WTC11 (cell line): Measurements from ENCODE around the gene ETV6. TPM values are rescaled to one million over a fixed set of nuclear protein-coding genes. Genes with fewer than 3 reads are reported as not detected.

Experiments used
- ATAC-seq: fragments of 200-7000 bp; cut with Tn5 transposase; 2 replicates; pipeline ENCODE4 v1.10.0; 2021; ENCODE audit warnings: mild to moderate bottlenecking, moderate library complexity
- CTCF ChIA-PET: fragments of 300-600 bp; sonication (Branson Sonifier 250); formaldehyde crosslinking; loops from one replicate; lab custom pipeline; 2021; ENCODE audit warnings: antibody characterized with exemption; lab: Charles Lee
- POLR2A ChIA-PET: fragments of 350-600 bp; sonication (Branson Sonifier 250); formaldehyde crosslinking; loops from one replicate; lab custom pipeline; 2021; ENCODE audit warnings: antibody characterized with exemption; lab: Charles Lee
- DNase-seq: peaks from one replicate; pipeline ENCODE4 v3.0.0; 2021; ENCODE audit warnings: low spot score
- H3K27ac Mint-ChIP-seq: 2 replicates; pipeline ENCODE4 v1.8.0; 2021; ENCODE audit warnings: mixed read lengths
- H3K27me3 Mint-ChIP-seq: 2 replicates; pipeline ENCODE4 v1.8.0; 2021; ENCODE audit warnings: low read depth, mild to moderate bottlenecking, moderate library complexity, mixed read lengths
- H3K36me3 Mint-ChIP-seq: 2 replicates; pipeline ENCODE4 v1.8.0; 2021; ENCODE audit warnings: mixed read lengths
- H3K4me1 Mint-ChIP-seq: 2 replicates; pipeline ENCODE4 v1.8.0; 2022; ENCODE audit warnings: mixed read lengths
- H3K4me3 Mint-ChIP-seq: 2 replicates; pipeline ENCODE4 v1.8.0; 2021; ENCODE audit warnings: mild to moderate bottlenecking, moderate library complexity, mixed read lengths
- H3K9me3 Mint-ChIP-seq: 2 replicates; pipeline ENCODE4 v1.8.0; 2021; ENCODE audit warnings: mixed read lengths
- ARID4B ChIP-seq: sonication (generic); formaldehyde crosslinking; IDR thresholded peaks from 2 replicates; pipeline ENCODE4 v1.8.0; 2023; ENCODE audit warnings: missing genetic modification reagents, mild to moderate bottlenecking, borderline replicate concordance
- CBFB ChIP-seq: sonication (generic); formaldehyde crosslinking; IDR thresholded peaks from 2 replicates; pipeline ENCODE4 v1.8.1; 2022; ENCODE audit warnings: mild to moderate bottlenecking, low read depth, missing genetic modification reagents
- CREM ChIP-seq: sonication (generic); formaldehyde crosslinking; IDR thresholded peaks from 2 replicates; pipeline ENCODE4 v1.8.1; 2022; ENCODE audit warnings: mild to moderate bottlenecking, missing genetic modification reagents, moderate library complexity
- E2F4 ChIP-seq: sonication (generic); formaldehyde crosslinking; IDR thresholded peaks from 2 replicates; pipeline ENCODE4 v1.8.1; 2022; ENCODE audit warnings: low read depth, mild to moderate bottlenecking, moderate library complexity, missing genetic modification reagents, borderline replicate concordance
- FOXK1 ChIP-seq: sonication (generic); formaldehyde crosslinking; IDR thresholded peaks from 2 replicates; pipeline ENCODE4 v1.8.0; 2022; ENCODE audit warnings: mild to moderate bottlenecking, moderate library complexity, missing genetic modification reagents
- HMGA2 ChIP-seq: fragments of 250-450 bp; sonication (Bioruptor Pico); IDR thresholded peaks from 2 replicates; pipeline ENCODE4 v1.4.0; 2021; ENCODE audit warnings: mild to moderate bottlenecking, moderate library complexity
- NR3C1 ChIP-seq: sonication (generic); formaldehyde crosslinking; conservative IDR thresholded peaks from 2 replicates; pipeline ENCODE4 v1.8.1; 2023; ENCODE audit warnings: low read depth, mild to moderate bottlenecking, missing genetic modification reagents
- PRRX2 ChIP-seq: fragments of 250-450 bp; sonication (Bioruptor Pico); IDR thresholded peaks from 2 replicates; pipeline ENCODE4 v1.8.0; 2021; ENCODE audit warnings: mild to moderate bottlenecking
- SOX15 ChIP-seq: fragments of 250-450 bp; sonication (Bioruptor Pico); IDR thresholded peaks from 2 replicates; pipeline ENCODE4 v1.9.0; 2021; ENCODE audit warnings: mild to moderate bottlenecking
- TEAD1 ChIP-seq: sonication (generic); formaldehyde crosslinking; IDR thresholded peaks from 2 replicates; pipeline ENCODE4 v1.8.0; 2022; ENCODE audit warnings: mild to moderate bottlenecking, missing genetic modification reagents
- TEAD4 ChIP-seq: sonication (generic); formaldehyde crosslinking; IDR thresholded peaks from 2 replicates; pipeline ENCODE4 v1.8.0; 2022; ENCODE audit warnings: mild to moderate bottlenecking, missing genetic modification reagents
- ZNF532 ChIP-seq: fragments of 250-450 bp; sonication (Bioruptor Pico); IDR thresholded peaks from 2 replicates; pipeline ENCODE4 v1.9.0; 2021; ENCODE audit warnings: mild to moderate bottlenecking, borderline replicate concordance
- total RNA-seq: library from RNA; stranded (reverse); gene quantifications from 3 replicates; pipeline ENCODE4 v1.2.3, GENCODE V29; 2021
- TF ChIP-seq, protein P1 (sequence below): fragments of 250-450 bp; sonication (Bioruptor Pico); IDR thresholded peaks from 2 replicates; pipeline ENCODE4 v1.9.0; 2021; ENCODE audit warnings: moderate library complexity, mild to moderate bottlenecking, inconsistent platforms, borderline replicate concordance
- TF ChIP-seq, protein P2 (sequence below): fragments of 250-450 bp; sonication (Bioruptor Pico); IDR thresholded peaks from 2 replicates; pipeline ENCODE4 v1.9.0; 2021; ENCODE audit warnings: mild to moderate bottlenecking
- TF ChIP-seq, protein P3 (sequence below): sonication (generic); formaldehyde crosslinking; IDR thresholded peaks from 2 replicates; pipeline ENCODE4 v1.8.1; 2022; ENCODE audit warnings: mild to moderate bottlenecking, moderate library complexity, missing genetic modification reagents
- TF ChIP-seq, protein P4 (sequence below): sonication (generic); formaldehyde crosslinking; IDR thresholded peaks from 2 replicates; pipeline ENCODE4 v1.8.0; 2023; ENCODE audit warnings: missing genetic modification reagents
- TF ChIP-seq, protein P5 (sequence below): sonication (generic); formaldehyde crosslinking; IDR thresholded peaks from 2 replicates; pipeline ENCODE4 v1.8.0; 2022; ENCODE audit warnings: missing genetic modification reagents

The ETV6 gene
- total RNA-seq, 1 experiment from 2014 or later, result 23.5 TPM

DNA sequence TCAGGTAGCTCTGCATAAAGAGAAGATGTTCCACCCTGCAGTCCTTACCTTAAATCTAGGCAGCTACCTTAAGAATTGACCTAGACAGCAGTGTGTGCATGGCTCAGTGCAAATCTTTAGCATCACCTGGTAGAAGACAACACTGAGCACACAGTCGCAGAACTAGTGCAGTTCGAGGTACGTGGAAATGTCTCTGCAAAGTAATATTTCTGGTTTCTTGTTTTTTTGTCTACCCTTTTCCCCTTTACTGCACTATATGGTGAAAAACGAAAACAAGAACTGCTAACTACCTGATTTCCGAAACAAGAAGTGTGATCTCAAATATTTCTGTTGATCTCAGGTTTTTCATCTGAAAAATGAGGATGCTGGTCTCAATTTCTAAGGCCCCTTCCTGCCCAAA, 82.5 kb downstream of the ETV6 start:
- TF ChIP-seq, protein P1, sequence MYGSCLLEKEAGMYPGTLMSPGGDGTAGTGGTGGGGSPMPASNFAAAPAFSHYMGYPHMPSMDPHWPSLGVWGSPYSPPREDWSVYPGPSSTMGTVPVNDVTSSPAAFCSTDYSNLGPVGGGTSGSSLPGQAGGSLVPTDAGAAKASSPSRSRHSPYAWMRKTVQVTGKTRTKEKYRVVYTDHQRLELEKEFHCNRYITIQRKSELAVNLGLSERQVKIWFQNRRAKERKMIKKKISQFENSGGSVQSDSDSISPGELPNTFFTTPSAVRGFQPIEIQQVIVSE (CRISPR knock-in tag), result no peak
- TF ChIP-seq TEAD1 (CRISPR knock-in tag) (no peak), CBFB (CRISPR knock-in tag) (no peak), PRRX2 (CRISPR knock-in tag) (no peak), HMGA2 (CRISPR knock-in tag) (no peak), NR3C1 (no peak), TEAD4 (no peak), CREM (CRISPR knock-in tag) (no peak), ARID4B (CRISPR knock-in tag) (no peak), FOXK1 (CRISPR knock-in tag) (no peak), SOX15 (no peak), E2F4 (CRISPR knock-in tag) (no peak), ZNF532 (CRISPR knock-in tag) (no peak)
- TF ChIP-seq, protein P2, sequence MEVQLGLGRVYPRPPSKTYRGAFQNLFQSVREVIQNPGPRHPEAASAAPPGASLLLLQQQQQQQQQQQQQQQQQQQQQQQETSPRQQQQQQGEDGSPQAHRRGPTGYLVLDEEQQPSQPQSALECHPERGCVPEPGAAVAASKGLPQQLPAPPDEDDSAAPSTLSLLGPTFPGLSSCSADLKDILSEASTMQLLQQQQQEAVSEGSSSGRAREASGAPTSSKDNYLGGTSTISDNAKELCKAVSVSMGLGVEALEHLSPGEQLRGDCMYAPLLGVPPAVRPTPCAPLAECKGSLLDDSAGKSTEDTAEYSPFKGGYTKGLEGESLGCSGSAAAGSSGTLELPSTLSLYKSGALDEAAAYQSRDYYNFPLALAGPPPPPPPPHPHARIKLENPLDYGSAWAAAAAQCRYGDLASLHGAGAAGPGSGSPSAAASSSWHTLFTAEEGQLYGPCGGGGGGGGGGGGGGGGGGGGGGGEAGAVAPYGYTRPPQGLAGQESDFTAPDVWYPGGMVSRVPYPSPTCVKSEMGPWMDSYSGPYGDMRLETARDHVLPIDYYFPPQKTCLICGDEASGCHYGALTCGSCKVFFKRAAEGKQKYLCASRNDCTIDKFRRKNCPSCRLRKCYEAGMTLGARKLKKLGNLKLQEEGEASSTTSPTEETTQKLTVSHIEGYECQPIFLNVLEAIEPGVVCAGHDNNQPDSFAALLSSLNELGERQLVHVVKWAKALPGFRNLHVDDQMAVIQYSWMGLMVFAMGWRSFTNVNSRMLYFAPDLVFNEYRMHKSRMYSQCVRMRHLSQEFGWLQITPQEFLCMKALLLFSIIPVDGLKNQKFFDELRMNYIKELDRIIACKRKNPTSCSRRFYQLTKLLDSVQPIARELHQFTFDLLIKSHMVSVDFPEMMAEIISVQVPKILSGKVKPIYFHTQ, result no peak
- TF ChIP-seq, protein P3, sequence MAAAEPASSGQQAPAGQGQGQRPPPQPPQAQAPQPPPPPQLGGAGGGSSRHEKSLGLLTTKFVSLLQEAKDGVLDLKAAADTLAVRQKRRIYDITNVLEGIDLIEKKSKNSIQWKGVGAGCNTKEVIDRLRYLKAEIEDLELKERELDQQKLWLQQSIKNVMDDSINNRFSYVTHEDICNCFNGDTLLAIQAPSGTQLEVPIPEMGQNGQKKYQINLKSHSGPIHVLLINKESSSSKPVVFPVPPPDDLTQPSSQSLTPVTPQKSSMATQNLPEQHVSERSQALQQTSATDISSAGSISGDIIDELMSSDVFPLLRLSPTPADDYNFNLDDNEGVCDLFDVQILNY (CRISPR knock-in tag), result no peak
- TF ChIP-seq, protein P4, sequence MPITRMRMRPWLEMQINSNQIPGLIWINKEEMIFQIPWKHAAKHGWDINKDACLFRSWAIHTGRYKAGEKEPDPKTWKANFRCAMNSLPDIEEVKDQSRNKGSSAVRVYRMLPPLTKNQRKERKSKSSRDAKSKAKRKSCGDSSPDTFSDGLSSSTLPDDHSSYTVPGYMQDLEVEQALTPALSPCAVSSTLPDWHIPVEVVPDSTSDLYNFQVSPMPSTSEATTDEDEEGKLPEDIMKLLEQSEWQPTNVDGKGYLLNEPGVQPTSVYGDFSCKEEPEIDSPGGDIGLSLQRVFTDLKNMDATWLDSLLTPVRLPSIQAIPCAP, result no peak
- TF ChIP-seq, protein P5, sequence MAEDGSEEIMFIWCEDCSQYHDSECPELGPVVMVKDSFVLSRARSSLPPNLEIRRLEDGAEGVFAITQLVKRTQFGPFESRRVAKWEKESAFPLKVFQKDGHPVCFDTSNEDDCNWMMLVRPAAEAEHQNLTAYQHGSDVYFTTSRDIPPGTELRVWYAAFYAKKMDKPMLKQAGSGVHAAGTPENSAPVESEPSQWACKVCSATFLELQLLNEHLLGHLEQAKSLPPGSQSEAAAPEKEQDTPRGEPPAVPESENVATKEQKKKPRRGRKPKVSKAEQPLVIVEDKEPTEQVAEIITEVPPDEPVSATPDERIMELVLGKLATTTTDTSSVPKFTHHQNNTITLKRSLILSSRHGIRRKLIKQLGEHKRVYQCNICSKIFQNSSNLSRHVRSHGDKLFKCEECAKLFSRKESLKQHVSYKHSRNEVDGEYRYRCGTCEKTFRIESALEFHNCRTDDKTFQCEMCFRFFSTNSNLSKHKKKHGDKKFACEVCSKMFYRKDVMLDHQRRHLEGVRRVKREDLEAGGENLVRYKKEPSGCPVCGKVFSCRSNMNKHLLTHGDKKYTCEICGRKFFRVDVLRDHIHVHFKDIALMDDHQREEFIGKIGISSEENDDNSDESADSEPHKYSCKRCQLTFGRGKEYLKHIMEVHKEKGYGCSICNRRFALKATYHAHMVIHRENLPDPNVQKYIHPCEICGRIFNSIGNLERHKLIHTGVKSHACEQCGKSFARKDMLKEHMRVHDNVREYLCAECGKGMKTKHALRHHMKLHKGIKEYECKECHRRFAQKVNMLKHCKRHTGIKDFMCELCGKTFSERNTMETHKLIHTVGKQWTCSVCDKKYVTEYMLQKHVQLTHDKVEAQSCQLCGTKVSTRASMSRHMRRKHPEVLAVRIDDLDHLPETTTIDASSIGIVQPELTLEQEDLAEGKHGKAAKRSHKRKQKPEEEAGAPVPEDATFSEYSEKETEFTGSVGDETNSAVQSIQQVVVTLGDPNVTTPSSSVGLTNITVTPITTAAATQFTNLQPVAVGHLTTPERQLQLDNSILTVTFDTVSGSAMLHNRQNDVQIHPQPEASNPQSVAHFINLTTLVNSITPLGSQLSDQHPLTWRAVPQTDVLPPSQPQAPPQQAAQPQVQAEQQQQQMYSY (CRISPR knock-in tag), result no peak
- Mint-ChIP-seq H3K4me1 (peaks cover 33% of the 10 kb centered on the region), H3K27ac (no peak overlapping the region), H3K36me3 (no peaks in the 10 kb centered on the region; the same call in 1 of the 2 replicates), H3K27me3 (no peaks in the 10 kb centered on the region), H3K9me3 (no peaks in the 10 kb centered on the region), H3K4me3 (no peak overlapping the region)
- DNase-seq (no peak), ATAC-seq (no peak)
- POLR2A ChIA-PET, result no interaction called here
- CTCF ChIA-PET, result interaction anchor here (2.4 to 3.0 kb wide), 2 partner anchors 12 to 302 kb away, joined by 11 to 44 read pairs; no protein-coding TSS in a partner anchor
